Stimulated activated CD4-positive, alpha-beta T cell treated with anti-CD3 and anti-CD28 coated beads, Interleukin-1b, Interleukin-23, amount 100 ng/mL, for 48 hours (primary cell): ENCODE results near the gene SLC50A1.

Experiments
- DNase-seq: peaks from one replicate; pipeline ENCODE4 v3.0.0-alpha.2; 2020

SLC50A1 gene, protein sequence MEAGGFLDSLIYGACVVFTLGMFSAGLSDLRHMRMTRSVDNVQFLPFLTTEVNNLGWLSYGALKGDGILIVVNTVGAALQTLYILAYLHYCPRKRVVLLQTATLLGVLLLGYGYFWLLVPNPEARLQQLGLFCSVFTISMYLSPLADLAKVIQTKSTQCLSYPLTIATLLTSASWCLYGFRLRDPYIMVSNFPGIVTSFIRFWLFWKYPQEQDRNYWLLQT

DNA sequence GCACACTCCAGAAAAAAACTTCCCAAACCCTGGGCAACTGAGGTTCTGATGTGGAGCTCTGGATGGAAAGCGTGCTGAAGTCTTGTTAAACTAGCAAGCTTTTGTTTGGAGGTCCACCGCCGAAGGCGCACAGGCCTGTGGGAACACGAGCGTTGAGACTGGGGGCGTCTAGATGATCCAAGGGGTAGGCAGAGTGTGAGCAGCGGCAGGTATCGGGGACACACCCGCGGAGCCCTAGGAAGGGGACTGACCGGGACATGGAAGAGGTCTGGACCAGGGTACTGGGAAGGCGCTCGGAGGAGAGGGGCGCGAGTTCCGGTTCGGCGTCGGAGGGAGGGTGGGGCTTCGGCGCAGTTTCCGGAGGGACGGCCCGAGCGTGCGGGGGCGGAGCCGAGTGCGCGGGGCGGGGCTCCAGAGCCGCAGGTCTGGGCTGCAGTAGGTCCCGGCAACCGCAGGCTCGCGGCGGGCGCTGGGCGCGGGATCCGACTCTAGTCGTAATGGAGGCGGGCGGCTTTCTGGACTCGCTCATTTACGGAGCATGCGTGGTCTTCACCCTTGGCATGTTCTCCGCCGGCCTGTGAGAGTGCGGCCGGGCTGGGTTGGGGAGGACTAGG is at the start of gene SLC50A1:
TSS of gene SLC50A1 (plus strand) at position 438 of the 614 bp plus-strand sequence. CDS start at position 498, 60 bp downstream.
- DNase-seq: peak; percentile 94

DNA sequence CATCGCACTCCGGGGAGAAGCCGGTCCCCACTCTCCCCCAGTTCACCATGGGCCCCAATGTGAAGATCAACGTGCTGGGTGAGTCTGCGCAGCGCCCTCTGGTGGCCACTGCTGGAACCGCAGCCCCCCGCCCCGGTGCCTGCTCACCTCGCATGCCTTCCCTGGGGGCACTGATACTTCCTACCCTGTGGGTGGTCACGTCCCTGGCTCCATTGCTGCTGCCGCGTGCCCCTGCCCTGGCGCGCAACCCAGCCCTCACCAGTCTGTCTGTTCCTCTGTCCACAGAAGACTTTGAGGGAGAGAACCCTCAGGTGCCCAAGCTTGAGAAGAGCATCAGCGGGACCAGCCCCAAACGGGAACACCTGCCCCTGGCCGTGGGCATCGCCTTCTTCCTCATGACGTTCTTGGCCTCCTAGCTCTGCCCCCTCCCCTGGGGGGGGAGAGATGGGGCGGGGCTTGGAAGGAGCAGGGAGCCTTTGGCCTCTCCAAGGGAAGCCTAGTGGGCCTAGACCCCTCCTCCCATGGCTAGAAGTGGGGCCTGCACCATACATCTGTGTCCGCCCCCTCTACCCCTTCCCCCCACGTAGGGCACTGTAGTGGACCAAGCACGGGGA is 49.4 kb upstream of the SLC50A1 start:
- DNase-seq: peak; percentile 82

DNA sequence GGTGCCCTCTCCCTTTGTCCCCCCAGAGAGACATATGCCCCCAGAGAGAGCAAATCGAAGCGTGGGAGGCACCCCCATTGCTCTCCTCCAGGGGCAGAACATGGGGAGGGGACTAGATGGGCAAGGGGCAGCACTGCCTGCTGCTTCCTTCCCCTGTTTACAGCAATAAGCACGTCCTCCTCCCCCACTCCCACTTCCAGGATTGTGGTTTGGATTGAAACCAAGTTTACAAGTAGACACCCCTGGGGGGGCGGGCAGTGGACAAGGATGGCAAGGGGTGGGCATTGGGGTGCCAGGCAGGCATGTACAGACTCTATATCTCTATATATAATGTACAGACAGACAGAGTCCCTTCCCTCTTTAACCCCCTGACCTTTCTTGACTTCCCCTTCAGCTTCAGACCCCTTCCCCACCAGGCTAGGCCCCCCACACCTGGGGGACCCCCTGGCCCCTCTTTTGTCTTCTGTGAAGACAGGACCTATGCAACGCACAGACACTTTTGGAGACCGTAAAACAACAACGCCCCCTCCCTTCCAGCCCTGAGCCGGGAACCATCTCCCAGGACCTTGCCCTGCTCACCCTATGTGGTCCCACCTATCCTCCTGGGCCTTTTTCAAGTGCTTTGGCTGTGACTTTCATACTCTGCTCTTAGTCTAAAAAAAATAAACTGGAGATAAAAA is 48.7 kb upstream of the SLC50A1 start:
- no peak for DNase-seq

DNA sequence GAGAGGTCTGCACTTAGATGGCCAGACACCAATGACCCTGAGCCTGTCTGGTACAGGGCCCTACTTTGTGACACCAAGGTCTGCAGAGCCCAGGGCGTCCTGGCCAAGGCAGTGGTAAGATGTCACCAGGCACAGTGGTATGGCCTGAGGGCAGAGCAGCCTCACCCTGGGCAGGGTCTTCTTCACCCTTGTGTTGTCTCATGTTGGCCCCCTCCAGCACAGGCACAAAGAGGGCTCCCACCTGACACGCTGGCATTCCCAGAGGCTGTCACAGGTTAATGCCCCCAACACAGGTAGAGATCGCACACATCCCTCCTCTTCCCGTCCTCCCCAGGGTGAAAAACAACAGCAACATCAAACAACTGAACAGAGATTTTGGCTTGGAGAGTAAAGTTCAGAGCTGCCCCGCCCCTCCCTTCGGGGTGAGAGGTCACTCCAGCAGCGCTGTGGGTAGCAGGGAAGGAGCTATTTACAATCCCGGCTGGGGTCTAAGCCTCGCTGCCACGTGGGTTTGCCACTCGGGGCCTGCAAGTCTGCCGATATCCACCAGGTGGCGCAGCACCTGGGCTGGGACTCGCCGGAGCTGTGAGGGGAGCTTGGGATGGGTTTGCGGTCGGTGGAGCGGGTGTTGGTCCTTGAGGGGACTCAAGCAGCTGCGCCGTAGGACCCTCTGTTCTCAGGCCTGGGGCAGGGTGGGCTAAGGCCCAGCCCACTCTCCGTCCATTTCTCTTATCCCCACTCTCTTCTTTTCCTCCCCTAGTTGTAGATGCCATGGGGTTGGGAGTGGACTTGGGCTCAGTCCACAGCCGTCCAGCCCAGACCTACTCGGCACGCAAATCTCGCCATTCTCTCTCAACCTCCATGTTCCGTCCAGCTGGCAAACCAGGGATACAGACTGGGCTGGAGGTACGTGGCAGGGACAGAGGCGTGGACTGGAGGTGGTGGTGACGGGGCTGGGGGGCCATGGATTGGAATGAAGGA is 44.3 kb upstream of the SLC50A1 start:
- peak; percentile 82 for DNase-seq

DNA sequence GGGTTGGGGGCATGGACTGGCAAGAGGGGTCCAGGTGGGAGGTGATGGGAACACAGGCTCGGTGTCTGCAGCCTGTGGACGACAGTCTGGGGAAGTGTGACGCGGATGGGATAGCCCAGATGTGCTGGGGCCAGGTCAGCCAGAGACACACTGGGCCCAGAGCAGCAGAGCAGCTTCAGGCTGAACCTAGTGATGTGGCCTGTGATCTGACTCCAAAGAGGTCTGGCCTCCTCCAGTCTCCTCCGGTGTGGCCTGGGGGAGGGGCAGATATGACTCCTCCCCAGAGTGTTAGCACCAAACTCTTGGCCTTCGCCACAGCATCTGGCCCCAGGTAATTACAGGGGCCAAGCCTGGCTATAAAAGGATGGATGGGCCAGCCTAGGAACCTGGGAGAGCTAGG is 43.5 kb upstream of the SLC50A1 start:
- no peak for DNase-seq

DNA sequence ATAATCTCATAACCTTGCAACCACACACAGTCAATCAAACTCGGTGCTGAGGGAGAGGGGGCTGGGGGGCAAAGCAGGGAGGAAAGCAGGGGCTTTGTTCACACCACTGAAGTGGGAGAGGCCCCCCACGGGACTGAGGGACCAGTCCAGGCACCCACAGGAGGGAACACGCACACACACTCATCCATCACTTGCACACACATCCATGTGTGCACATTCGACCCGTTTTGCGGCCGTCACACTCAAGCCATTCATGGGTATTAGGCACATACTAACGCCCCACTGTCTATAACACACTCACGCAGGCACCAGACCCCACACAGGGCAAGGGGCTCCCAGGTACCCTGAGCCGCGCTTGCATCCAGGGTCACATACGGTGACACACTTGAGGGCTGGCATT is 43.0 kb upstream of the SLC50A1 start:
- DNase-seq: no peak

DNA sequence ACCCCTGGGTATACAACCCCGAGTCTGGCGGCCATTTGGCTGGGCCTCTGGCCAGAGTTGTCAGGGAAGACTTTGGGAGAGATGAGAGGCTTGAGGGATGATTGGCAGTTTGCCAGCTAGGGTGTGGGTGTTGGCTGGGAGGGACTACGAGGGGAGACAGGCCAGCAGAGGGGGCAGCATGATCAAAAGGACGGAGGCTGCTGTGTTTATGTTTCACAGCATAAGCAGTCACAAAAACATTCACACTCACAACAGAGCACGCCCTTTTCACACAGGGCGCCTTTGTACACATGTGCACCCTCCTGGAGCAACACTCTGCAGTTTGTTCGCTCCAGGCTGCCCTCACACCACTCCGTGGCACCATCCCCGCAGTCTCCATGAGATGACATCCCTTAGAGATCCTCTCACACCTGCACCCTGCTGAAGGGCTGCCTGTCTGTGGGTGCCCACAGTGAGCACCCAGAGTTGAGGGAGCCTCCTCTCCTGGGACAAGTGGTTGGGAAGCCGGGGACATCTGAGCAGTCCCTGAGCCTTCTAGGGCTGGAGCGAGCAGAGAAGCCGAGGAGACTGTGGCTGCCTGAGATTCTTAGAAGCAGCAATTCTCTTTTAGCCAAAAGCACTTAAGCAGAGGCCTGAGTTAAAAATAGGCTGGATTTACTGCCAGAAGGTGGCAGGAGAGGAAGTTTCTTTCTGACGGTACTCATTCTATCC is 41.6 kb upstream of the SLC50A1 start:
- DNase-seq: no peak

DNA sequence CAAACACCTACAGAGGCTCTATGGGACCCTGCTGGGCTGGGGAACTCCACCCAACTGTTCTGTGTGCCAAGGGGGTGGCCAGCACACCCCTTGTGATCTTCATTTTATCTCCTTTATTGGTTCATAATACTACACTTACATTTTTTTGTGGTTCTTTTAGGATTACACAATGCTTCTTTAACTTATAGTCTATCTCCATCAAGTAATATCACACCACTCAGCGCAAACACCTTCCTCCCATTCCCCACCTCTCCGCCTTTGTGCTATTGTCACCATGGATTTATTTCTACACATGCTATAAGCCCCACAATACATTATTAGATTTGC is 41.1 kb upstream of the SLC50A1 start:
- no peak for DNase-seq

DNA sequence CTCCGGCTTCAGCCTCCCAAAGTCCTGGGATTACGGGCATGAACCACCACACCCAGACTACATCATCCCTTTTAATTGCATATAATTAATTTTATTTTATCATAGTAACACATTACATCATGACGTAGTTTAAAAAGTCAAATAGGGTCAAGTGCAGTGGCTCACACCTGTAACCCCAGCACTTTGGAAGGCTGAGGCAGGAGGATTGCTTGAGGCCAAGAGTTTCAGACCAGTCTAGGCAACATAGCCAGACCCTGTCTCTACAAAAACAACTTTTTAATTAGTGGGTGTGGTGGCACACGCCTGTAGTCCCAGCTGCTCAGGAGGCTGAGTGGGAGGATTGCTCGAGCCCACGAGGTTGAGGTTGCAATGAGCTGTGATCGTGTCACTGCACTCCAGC is 36.3 kb upstream of the SLC50A1 start:
- no peak for DNase-seq

DNA sequence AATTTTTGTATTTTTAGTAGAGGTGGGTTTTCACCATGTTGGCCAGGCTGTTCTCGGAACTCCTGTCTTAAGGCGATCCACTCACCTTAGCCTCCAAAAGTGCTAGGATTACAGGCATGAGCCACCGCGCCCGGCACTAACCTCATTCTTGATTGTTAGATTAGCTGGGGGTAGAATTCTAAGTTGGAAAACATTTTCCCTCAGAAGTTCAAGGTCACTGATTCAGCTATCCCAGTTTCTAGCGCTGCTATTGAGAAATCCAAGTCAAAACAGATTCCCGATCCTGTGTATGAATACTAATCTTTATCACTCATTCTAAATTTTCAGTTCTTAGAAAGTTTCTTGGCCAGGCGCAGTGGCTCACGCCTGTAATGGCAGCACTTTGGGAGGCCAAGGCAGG is 32.3 kb upstream of the SLC50A1 start:
- no peak for DNase-seq

DNA sequence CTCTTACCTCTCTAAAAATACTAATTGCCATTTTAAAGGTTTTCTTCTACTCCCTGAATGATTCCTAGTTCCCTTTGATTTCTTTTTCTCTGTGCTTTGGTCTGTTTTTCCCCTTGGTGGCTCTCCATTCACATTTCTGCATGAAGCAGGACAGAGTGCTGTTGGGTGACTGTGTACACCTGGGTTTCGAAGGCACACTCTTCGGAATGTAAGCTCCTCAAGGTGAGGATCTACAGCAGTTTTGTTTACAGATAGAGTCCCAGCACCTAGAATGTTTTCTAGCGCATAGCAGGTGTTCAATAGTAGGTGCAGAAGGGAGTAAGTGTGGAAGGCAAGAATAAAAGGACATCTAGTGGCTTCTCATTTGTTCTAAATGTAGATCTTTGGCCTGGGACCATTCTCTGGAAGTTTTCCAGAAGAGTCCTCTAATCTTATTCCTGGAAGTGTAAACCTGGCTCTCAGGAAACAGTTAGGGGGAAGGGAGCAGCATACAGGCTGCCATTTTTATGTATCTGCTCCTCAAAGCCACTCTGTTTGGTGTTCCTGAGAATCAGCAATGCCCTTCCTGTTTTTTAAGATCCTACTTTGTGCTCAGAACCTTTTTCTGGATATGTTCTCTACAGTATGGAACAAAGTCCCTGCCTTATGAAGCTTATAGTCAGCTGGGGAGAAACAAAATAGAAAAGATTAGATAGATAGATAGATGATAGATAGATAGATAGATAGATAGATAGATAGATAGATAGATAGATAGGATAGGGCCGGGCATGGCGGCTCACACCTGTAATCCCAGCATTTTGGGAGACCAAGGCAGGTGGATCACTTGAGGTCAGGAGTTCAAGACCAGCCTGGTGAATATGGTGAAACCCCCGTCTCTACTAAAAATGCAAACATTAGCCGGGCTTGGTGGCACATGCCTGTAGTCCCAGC is 30.8 kb upstream of the SLC50A1 start:
- DNase-seq: no peak

DNA sequence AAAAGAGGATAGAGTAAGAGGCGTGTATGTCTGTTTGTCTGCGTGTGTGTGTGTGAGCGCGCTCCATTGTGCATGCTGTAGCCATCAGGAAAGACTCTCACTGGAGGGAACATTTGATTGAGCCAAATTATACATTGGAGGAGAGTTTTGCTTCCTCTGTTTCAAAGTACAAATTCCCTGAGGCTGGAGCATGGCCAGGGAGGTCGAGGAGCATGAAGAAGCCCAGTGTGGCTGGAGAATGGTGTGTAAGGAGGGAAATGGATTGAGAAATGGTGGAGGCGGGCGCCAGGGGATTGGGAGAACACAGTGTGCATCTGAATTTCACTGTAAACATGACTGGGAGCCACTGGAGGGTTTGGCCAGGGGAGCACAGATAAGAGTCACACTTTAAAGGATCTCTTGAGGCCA is 30.0 kb upstream of the SLC50A1 start:
- DNase-seq: no peak

DNA sequence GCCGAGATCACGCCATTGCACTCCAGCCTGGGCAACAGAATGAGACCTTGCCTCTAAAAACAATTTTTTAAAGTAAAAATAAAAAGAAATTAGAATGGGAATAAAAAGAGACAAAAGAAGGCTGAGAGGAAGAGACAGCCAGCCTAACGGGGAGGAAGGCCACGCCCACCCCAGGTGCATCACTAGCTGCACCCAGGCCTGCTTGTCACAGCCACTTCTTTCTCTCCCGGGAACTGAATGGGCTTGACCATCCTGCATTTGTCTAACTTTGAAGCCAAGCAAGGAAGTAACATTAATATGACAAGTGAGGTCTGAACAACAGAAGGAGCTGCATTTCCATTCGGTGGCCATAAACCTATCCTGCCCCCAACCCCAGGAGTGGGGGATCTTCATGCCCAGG is 28.8 kb upstream of the SLC50A1 start:
- no peak for DNase-seq

DNA sequence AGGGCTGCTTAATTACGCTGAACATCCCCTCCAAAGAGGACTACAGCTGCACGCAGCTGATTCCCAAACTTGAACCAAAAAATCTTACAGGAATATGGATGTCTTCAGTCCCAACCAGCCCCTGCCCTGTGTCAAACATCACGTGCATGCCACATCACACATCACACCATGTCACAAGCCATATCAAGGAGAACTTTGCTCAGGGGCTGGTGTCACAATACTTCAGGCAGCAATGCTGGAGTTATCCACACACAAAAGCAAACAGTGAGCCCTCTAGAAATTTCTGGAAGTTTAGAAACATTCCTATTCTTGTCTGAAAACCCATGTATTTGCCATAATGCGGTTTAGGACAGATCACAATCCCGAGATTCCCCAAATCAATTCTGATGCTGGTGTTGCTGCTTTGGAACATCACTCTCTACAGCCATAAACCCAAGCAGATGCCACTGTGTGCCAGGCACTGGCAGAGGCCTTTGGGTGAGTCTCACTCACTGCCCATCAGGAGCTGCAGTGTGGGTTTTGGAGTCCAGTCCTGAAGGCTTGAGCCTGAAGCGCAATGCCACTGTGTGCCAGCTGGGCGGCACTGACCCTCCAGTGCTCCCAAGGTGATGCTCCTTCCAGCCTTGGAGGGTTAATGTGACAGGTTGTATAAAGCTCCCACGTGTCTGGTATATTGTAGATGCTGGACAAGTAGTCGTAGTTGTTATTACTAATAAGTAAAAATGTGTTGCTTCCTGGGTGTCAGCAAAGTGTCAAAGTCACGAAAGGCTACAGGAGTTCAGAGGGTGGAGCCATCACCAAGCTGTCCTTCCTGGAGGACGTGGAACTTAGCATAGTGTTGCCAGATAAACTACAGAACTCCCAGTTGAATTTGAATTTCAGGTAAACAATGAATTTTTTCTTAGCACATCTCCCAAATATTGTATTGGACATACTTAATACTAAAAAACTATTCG is 28.1 kb upstream of the SLC50A1 start:
- DNase-seq: no peak

DNA sequence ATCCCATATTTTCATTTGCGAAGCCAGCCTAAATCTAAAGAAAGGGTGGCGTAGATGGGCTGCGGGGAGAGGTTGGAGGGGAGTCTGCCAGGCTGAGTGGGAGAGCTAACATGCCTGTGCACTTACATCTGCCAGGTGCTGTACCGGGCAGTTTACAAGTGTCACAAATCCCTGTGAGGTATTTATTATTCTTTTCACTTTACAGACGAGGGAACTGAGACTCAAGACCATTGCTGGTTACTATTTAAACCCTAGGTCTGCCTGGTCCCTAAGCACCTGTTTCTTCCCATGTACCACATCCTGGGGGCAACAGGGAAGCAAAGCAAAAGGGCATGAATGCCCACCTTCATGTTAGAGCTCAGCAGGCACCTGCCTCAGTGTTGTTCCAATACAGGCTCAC is 27.4 kb upstream of the SLC50A1 start:
- DNase-seq: no peak

DNA sequence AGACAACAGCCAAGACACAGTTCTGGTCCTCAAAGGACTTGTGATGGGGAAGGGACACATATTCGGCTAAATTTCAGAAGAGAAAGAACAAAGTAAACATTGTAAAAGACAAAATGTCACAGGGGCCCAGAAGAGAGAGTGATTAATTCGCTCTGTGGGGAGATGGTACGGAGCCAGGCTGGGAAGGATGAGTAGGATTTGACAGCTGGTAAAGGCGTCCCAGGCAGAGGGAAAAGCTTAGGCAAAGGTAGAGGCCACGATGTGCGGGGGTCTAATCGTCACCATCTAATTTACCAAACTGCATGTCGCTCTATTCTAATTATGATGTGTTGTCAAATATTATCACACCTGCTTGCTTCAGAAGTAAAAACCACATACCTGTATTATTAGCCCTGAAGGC is 25.3 kb upstream of the SLC50A1 start:
- DNase-seq: no peak

DNA sequence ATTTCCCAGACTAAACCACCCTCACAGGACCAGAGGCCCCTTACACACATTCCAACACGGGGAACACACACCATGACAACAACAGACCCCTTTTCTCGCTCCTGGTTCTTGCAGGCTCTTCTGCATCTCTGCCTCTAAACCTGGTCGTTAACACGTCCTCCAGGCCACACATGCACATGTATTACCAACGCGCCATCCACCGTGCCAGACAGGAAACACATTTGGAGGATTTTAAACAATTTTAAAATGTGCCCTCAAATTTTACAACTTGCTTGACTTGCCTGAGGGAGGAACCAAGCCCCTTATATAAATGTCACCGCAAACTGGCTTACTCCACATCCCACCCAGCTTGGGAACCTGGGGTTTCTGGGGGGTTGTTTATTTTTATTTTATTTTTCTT is 24.8 kb upstream of the SLC50A1 start:
- DNase-seq: no peak

DNA sequence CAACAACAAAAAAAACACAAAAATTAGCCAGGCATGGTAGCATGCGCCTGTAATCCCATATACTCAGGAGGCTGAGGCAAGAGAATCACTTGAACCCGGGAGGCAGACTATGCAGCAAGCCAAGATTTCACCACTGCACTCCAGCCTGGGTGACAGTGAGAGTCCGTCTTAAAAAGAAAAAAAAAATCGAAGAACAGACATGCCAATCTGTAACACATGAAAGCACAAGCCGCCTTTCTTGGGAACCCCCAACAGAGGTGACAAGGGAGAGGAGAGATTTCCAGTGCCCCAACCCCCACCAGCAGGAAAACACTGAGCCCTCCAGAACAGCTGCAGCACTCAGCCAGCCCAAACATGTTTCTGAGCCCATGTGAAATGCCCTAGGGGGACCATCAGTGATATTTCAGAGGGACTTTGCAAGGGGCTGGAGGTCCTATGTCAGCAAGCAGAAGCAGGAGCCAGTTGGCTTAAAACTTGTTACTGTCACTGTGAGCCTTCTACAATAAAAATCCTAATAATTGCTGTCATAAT is 22.1 kb upstream of the SLC50A1 start:
- no peak for DNase-seq

DNA sequence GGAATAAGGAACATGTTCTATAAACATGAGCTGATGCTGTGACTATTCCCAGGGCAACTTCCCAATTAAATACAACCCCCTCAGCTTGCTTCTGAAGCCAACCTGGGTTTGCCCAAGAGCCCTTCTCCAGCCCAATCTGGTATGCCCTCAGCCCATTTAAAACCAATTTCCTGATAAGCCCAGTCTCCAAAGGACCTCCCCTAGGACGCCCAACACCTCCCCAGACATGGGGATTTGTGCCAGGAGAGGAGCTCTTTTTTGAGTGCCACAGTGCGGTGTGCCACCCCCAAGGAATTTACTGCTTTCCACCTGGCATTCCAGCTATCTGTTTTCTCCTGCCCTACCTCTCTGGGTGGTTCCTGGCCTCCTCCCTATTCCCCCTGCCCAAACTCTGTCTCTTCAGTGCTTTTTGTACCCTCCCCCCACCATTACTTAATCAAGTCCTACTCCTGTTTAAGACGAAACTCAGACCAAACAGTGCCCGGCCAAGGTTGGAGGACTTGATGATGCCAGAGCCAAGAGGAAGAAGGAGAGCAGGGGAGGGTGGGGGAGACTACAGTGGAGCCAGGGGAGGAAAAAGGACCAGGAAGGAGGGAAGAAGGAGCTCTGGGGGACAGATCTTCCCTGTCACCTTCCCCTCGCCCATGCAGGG is 19.4 kb upstream of the SLC50A1 start:
- no peak for DNase-seq
